GM18873 (cell line): ENCODE results near the gene C16orf86.

ENCODE experiments used
- ATAC-seq: cut with Tn5 transposase; IDR thresholded peaks from one replicate; pipeline ENCODE4 v1.9.1; 2021; ENCODE audit warnings: mild to moderate bottlenecking, moderate library complexity, moderate number of reproducible peaks; ENCODE audit not compliant: unreplicated experiment, low FRiP score

The C16orf86 gene

DNA sequence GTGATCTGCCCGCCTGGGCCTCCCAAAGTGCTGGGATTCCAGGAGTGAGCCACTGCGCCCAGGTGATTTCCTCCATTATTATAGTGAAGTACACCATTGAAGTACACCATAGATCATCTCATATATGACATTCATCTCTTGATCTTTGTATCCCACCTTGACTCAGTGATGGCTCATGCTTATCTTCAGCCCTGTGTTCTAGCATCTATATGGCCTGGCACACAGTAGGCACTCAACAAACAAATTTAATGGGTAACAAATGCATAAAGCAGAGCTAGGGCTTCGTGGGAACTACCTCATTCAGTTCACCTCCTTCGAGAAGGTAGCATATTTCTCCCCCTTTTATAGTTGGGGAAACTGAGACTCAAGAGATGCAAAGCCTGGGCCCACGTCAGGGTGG is 1.0 kb upstream of the C16orf86 start:
- ATAC-seq = no peak

DNA sequence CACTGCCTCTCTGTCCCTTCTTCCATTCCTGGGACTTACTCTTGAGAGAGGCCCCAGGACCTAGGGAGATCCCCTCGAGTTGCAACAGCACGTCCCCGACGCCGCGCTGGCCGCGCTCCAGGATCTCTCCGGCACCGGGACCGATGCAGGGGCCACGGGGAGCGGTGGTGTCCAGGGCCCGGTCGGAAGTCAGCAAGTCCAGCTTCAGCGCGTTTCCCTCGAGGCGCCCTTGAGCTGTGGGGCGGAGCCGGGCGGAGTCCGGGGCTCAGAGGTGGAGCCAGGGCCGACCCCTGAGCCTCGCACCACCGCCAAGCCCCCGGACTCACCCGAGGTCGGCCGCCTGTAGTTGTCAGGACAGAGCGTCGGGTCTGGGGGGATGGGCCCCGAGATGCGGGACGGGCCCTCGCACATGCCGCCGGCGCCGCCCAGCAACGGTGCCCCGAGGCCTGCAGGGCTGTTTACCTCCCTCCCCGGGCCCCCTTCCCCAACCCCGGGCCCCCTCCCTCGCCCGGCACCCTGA is 522 bp upstream of the C16orf86 start:
- ATAC-seq = no peak

DNA sequence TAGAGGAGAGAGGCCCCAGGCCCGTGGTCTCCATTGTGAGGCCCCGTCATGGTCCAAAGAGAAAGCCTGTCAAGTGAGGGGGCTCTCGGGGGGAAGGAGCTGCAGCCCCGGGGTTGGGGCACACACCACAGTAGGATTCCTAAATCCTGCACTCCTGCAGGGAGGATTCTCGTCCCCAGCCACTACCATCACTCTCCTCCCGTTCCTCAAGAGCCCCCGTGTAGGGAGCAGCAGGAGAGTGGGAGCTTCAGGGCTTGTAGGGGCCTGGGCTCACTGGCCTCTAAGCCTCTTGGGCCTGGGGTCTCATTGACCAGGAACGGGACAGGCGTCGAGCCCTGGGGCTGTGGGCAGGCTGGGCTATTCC is 821 bp downstream of the C16orf86 start:
- no peak for ATAC-seq

DNA sequence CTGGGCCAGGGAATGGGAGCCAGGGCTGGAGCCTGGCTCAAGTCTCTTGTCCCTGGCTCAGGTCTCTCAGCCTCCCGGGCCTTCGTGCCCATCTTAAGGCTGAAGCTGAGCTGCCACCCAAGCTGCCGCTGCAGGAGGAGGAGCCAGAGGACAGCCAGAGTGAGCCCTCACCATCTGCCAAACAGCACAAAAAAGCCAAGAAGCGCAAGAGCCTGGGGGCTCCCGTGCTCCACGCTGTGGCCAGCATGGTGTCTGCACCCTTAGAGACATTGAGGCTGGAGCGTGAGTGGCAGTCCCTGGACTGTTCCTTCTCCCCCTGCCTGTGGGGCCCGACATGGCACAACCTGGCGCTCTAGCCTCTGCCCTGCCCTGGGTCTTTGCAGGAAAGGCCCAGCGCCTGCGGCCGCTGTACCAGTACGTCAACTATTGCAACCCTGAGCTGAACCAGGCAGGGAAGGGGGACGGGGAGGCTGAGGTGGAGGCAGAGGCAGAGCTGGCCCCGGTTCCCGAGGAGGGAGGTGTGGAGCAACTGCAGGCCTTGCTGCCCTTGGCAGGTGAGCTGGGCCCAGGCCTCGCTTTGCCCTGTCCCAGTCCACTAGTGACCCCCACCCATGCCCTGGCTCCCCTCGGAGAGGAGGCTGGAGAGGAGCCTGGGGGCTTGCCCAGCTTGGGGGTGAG is 1.3 kb downstream of the C16orf86 start:
- peak; percentile 68 for ATAC-seq

DNA sequence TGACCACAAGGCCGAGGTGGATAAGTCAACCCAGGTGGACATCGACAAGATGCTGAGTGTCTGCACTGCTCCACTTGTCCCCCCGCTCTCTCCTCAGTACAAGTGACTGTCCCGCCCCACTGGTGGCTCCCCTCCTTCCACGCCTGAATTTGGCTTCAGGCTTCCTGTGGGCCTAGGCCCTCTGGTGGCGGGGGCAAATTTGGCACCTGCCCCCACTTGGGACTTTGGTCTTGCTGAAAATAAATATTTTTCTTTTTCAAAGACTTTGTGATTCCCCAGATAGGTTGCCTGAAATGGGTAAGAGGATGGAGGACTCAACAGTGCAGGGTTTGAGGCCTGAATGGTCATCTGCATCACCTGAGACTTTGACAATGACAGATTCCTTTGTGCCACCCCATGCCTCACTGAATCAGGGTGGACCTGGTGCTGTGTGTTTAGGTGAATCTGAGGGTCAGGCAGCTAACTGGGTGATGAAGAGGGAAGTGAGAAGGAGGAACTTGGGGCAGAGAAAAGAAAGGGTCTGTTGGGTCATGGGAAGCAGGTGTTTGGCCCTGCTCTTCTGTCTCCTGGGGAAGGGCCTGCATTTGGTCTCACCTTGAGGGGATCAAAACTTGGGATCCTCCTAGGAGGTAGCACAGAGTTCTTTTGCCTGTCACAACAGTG is 2.0 kb downstream of the C16orf86 start:
- no peak for ATAC-seq

DNA sequence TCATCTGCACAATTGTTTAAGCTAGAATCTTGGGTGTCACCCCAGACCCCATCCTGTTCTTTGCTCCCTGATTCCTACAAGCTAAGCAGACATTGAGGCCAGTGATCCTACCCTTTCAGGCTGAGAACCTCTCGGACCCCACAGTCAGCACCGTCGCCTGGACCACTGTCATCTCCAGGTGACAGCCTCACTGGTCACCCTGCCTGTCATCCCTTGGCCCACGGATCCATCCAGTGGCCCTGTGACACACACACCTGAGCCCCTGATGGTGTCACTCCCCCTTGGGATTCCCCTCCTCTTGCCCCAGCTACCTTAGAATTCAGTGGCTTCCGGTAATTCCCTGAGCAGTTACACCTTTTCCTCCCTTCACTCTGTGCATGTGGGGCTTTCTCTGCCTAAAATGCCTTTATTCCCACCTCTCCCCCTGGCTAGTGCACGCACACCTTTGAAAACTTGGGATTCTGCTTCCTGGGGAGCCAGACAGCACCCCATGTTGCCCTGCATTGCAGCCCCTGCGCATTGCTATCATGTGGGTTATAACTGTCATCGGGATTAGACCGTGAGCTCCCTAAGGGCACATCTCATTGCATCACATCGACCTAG is 3.0 kb downstream of the C16orf86 start:
- ATAC-seq = no peak

DNA sequence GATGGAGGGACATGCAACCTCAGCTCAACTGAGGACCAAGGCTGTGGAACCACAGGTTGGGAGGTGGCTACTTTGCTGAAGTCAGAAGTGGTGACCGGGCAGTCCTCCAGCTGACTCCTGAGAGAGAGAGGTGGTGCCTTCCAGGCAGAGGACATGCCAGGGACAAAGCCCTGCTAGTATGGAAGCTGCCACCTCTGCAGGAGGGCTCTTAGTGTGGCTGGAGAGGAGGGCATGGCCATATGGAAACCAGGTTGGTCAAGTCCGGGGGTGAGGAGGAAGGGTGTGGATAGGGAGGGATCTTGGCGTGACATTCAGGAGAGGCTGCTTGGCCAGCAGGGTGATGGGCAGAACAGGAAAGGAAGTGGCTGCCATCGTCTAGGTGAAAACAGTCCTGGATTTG is 5.7 kb downstream of the C16orf86 start:
- ATAC-seq = no peak

DNA sequence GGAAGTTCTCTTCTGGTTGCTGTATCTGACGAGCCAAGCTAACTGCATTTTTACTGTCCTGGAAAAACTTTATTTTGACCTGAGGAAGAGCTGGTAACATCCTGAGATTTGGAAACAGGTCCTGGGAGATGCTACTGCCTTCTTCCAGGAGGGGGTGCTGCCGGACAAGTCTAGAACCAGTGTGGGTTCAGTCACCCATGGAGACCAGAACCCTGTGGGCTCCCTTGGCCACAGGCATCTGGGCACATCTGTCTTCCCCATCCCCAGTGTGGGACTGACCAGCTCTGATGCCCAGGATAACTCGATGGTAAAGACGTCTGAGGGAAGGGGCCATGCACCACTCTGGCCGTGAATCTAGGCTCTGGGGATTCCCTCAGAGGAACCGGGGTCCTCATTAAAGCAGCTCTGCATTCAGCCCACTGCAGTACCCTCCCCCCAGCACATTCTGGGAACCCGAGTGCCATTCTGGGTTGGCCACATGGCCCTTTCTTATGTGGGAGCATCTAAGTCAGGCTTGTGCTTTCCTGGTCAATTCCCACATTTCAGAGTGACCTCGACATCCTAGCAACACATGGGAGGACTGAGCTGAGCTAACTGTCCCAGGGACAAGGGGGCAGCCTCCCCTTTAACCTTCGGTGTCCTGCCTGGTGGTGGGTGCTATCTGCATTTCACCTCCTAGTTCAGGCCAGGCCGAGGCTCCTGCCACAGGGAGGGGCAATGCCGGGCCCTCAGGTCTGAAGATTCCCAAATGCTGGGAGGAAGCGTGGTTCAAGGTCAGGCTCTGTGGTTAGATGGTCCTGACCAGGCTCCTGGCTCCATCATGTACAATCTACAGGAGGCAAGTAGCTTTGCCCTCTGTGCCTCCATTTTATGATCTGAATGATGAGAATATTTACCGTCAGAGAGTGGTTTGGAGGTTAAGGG is 6.4 kb downstream of the C16orf86 start:
- ATAC-seq = no peak

DNA sequence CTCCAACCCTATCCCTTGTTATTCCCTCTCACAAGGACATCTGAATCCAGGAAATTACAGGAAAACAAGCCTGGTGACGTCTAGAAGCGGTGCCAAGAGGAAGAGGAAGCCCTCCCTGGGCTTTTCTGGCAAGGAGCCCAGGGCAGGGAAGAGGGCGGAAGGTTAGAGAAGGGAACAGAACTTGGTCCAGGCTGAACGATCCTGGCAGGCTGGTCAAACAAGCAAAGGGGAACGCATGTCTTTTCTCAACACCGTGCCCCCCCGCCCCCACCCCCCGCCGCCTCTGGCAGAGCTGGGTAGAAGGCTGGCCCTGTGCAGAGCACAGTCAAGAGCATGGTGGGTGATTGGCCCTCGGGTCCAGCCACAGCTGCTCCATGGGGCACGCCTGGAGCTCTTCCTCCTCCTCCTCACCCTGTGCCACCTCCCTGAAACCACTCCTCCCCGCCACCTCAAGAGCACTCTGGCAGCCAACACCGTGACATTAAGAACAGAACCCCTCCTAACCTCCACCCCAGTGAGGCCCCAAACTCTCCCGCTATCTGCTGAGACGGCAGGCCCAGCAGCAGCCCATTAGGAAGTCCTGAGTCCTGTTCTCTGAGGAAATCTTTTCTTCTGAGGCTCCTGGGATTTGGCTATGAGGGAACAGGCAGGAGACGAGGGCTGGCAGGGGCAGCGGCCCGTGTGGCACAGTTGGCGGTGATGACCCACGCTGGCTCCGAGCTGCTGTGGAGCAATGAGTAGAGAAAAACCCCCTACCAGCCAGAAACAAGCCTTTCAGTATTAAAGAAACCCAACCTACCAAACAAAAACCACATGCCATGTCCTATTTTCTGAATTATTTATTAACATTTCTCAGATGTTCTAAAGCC is 7.3 kb downstream of the C16orf86 start:
- no peak for ATAC-seq

DNA sequence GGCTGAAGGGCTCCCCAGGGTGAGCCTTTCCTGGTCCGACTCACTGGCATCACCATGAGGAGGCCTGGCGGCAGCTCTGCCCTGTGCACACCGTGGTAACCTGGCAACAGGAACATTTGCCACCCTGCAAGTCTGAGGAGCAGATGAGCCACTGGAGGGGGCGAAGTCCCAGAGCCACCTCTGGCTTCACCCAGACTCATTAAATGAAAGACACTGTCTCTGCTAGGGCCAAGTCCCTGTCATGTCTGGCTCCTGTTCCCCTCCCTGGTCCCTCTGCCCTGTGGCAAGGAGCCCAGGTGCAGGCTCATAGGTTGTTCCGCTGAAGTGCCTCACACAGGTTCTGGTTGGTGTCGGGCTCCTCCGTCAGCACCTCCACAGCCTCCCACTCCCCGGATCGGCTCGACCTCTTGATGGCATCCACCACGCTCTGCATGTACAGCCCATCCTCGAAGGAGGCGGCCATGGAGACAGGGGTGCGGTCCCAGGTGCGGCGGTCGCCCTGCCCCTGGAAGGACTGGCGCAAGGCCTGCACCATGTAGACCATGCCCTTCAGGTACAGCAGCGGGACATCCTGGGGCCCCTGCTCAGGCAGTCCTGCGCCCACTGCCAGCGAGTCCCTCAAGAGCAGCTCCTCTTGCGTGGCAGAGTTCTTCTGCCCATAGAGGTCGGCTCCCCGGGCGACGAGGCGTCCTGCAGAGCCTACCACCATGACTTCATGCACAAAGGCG is 8.4 kb downstream of the C16orf86 start:
- ATAC-seq = no peak

DNA sequence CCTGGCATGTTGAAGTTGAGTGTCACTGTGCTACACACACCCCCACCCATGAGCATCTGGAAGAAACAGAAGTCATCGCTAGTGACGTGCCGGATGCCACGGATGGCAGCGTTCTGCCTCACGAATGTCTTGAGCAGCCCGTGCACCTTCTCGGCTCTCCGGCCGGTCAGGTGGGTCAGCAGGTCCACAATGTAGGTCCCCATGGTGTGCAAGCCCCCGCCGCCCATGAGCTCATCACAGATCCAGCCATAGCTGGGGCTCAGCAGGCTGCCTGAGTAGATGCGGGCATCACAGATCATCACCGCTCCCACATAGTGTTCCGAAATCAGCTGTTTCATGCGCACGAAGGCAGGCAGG is 8.9 kb downstream of the C16orf86 start:
- no peak for ATAC-seq

DNA sequence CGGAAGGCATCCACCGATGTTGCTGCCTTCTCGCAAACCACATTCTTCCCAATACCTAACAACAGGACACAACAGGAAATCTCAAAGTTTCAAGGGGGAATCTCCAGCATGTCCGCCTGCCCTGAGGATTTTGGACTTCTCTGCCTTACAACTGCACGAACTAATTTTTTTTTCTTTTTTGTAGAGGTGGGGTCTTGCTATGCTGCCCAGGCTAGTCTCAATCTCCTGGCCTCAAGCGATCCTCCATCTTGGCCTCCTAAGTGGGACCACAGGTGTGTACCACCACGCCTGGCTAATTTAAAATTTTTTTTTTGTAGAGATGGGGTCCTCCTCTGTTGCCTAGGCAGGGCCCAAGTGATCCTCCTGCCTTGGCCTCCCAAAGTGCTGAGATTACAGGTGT is 9.4 kb downstream of the C16orf86 start:
- no peak for ATAC-seq

DNA sequence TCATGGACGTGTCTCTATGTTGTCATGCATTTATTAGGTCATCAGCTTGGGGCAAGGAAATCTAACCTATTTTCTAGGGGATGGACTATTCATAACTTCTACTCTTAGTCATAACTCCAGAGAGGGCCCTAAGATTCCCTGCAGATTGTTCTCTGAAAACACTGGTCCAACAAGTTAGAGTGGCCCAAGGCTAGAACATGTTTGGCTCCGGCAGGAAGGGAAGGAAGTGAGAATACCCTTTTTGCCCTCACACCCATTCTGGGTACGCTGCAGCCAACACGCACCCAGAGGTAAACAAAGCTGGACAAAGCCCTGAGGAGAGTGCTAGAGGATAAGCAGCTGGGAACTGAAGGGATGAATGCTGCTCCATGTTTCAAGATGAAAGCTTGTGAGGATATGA is 9.9 kb downstream of the C16orf86 start:
- ATAC-seq = no peak

DNA sequence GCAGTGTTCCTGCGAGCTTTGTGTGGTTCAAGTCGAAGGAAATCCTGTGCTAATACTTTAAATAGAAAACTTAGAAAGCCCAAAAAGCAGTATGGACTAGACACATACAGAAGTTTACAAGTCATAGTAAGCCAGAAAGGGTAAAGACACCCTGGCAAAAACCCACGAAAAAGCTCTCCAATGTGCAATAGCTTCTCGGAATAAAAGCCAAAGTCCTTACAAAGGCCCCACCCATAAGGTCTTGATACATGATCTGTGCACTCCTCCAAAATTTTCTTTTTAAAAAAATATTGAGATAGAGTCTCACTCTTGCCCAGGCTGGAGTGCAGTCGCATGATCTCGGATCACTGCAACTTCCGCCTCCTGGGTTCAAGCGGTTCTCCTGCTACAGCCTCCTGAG is 10.3 kb downstream of the C16orf86 start:
- no peak for ATAC-seq

DNA sequence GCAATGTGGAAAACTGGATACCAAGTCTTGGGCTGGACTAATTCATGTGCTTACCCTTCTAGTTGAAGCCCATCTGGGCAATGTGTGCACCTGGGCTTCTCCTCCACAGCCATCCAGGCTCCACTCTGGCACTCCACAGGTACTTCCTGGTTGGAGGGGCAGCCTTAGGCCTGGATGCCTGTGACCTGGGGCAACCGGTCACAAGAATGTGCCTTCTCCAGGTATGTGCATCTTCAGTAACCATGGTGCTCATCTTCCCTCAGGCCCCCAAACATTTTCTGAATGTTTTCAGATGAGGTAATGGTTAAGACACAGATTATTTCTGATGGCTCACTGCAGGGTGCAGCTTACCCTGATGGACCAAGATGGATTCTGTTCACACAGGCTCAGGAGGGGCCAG is 11.1 kb downstream of the C16orf86 start:
- ATAC-seq = no peak

DNA sequence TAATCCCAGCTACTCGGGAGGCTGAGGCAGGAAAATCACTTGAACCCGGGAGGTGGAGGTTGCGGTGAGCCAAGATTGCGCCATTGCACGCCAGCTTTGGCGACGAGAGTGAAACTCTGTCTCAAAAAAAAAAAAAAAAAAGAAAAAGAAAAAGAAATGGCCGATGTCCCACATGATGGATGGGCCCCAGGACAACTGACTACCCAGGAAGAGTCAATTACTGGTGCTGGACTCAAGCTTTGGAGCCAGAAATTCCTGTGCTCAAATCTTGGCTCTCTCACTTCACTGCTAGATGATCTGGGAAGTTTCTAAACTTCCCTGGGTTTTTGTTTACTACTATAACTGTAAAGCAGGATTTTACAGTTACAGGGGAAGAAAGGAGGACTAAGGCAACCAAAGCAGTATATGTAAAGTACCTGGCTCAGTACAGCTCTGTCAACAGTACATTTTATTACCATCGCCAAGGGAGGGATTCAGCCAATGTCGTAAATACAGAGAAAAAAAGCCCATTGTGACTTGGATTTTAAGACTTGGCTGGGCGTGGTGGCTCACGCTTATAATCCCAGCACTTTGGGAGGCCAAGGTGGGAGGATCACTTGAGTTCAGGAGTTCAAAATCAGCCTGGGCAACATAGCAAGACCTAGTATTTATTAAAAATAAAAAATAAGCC is 11.9 kb downstream of the C16orf86 start:
- ATAC-seq = no peak

DNA sequence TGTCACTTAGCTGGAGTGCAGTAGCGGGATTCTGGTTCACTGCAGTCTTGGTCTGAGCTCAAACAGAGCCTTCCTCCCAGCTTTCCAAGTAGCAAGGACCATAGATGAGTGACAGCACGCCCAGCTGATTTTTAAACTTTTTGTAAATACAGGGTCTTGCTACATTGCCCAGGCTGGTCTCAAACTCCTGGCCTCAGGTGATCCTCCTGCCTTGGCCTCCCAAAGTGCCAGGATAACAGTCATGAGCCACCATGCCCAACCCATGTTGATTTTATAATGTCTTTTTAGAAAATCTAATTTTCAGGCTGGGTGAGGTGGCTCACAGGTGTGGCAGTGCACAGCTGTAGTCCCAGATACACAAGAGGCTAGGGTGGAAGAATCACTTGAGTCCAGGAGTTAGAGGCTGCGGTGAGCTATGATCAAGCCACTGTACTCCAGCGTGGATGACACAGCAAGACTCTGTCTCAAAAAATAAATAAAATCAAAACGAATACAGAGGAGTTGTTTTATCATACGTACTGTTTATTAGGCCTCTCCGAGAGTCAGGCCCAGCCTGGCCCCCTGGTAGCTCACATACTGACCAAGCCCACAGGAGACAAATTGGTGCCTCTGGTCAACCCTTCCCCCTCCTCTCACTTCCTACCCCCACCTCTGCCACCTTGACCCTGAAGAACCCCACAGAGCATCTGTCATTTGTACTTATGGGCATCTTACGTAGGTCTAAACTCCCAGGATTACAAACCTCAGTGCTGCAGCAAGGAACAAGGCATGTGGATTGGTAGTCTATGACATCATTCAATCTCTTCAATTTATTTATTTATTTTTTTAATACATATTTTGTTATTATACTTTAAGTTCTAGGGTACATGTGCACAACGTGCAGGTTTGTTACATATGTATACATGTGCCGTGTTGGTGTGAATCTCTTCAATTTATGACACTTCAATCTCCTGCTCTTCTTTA is 13.6 kb downstream of the C16orf86 start:
- no peak for ATAC-seq

DNA sequence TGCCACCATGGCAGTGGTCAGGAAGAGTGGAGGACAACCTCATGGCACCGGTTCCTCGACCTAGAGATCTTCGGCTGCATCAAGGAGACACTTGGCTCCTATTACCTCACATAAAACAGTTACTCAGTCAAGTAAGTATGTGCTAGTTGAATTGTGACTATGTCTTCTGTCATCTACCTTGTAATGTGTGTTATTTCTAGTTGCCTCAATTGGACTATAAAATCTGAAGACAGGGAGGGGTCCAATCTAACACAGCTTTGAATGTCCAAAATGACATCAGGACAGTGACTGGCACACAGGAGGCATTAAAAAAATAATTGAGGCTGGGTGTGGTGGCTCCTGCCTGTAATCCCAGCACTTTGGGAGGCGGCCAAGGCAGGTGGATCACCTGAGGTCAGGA is 17.2 kb downstream of the C16orf86 start:
- no peak for ATAC-seq
